Heart left ventricle (tissue), 16 donors: ENCODE results near the gene HAGHL. TPM values are rescaled to one million over a fixed set of nuclear protein-coding genes. Genes with fewer than 3 reads are reported as not detected.
A peak's percentile ranks its signal among the peaks of the same experiment; 100 is the strongest.

Source experiments
- ATAC-seq, 4 donors: fragments of 200-7000 bp; cut with Tn5 transposase; one replicate each; pipeline ENCODE4 v1.9.1; 2020 to 2022; ENCODE audit warnings: moderate library complexity in 4 of 4, mild to moderate bottlenecking in 3 of 4, moderate number of reproducible peaks in 1 of 4
- DNase-seq, 5 donors: peaks; one replicate each; pipeline ENCODE4 v3.0.0-alpha.2; 2020
- H3K27ac ChIP-seq, 12 donors: fragments of 200-600 bp; sonication (generic) in 4 of 12; one replicate each; pipeline versions ENCODE4 v1.5.0 to v1.8.0; 2016 to 2022; ENCODE audit warnings: mild to moderate bottlenecking in 2 of 12
- H3K27me3 ChIP-seq, 9 donors: fragments of 200-600 bp; sonication (generic) in 2 of 9; one replicate each; pipeline versions ENCODE4 v1.5.1 to v1.8.0; 2016 to 2022; ENCODE audit warnings: mild to moderate bottlenecking in 3 of 9
- H3K36me3 ChIP-seq, 9 donors: fragments of 200-600 bp; sonication (generic) in 2 of 9; one replicate each; pipeline versions ENCODE4 v1.5.0 to v1.8.0; 2018 to 2022; ENCODE audit warnings: mild to moderate bottlenecking in 2 of 9
- H3K4me1 ChIP-seq, 12 donors: fragments of 200-600 bp; sonication (generic) in 4 of 12; one replicate each; pipeline versions ENCODE4 v1.5.0 to v1.8.0; 2016 to 2022; ENCODE audit warnings: mild to moderate bottlenecking in 3 of 12
- H3K4me3 ChIP-seq, 12 donors: fragments of 200-600 bp; sonication (generic) in 4 of 12; one replicate each; pipeline versions ENCODE4 v1.5.0 to v1.8.0; 2017 to 2022; ENCODE audit warnings: mild to moderate bottlenecking in 9 of 12, moderate library complexity in 4 of 12
- H3K9me3 ChIP-seq, 12 donors: fragments of 200-600 bp; sonication (generic) in 4 of 12; one replicate each; pipeline versions ENCODE4 v1.5.0 to v1.8.0; 2016 to 2022; ENCODE audit warnings: mild to moderate bottlenecking in 1 of 12
- CTCF ChIP-seq, 12 donors: fragments of 200-600 bp; sonication (generic) in 4 of 12; IDR thresholded peaks; one replicate each; pipeline versions ENCODE4 v1.5.0 to v1.8.0; 2018 to 2022; ENCODE audit warnings: antibody characterized with exemption in 12 of 12, mild to moderate bottlenecking in 5 of 12
- POLR2A ChIP-seq, 2 donors: fragments of 450-650 bp; IDR thresholded peaks; one replicate each; pipeline ENCODE4 v1.6.1; 2017; ENCODE audit warnings: antibody characterized with exemption in 2 of 2, mild to moderate bottlenecking in 2 of 2, moderate library complexity in 2 of 2
- WGBS, 4 donors: extraction: QIAGEN DNeasy Blood & Tissue Kit in 2 of 4; methylation state at CpG; one replicate each; pipeline versions ENCODE4 v1.1.5 to v1.1.7; 2013 to 2018; 5-methylcytosine and 5-hydroxymethylcytosine counted together
- intact Hi-C, 10 donors: fragments of 100-400 bp; cut with DNase I; formaldehyde crosslinking; loops; one replicate each; pipeline versions ENCODE4 v1.11.1 to v1.14.2; 2022
- polyA plus RNA-seq, 2 donors: library from polyadenylated mRNA; stranded (reverse); fragments of 200-250 nt; gene quantifications; one replicate each; pipeline ENCODE4 v1.2.3, GENCODE V29; 2013
- total RNA-seq, 9 donors: library from RNA; depleted of rRNA in 2 of 9; stranded (reverse); fragments of >200 nt in 2 of 9; fragmentation: NEBNext Ultra II Directional in 3 of 9; extraction: Animal tissue kit (Norgen Biotek cat#: 25700) in 3 of 9; gene quantifications; one replicate each; pipeline versions ENCODE4 v1.1.0 to v1.2.4, GENCODE V29; 2016 to 2023
- donor health status: ischemic (EF 13 %, LVEDD 7.1; RV severe dilation, severe dysfunction).
- donor health status: healthy with polysubstance abuse.
- donor health status: DM: no; HTN: yes; CAD: no.
- donor health status: DM: no; HTN: no; CAD: no.
- donor health status: ischemic (EF 25% LVEDD 6.9; RV normal size, moderate dysfunction).
- donor health status: ischemic (EF 25% LVEDD 5.7; RV mildly dilated, moderate dysfunction).
- donor health status: healthy.
- donor health status: DM: yes; HTN: yes; CAD: no.
- donor health status: ischemic (EF 35%, LVEDD 5.7; RV mildly dilated, moderate dysfunction).
- donor health status: nonischemic (EF 11% LVEDD 7.7; RV severe dilation, severe dysfunction).
- donor health status: DM: yes; HTN: yes; CAD: no.
- donor health status: PGD.
- donor health status: ischemic (EF 29% LVEDD 5.4; RV normal size, mild dysfunction).
- donor health status: nonischemic (EF 23%, LVEDD 6.1; RV moderate dilation, normal function).

The HAGHL gene
- total and polyA plus RNA-seq, 11 donors = 5.0 to 44.2 (median 11.9) TPM

- intact Hi-C loops = loop anchor here in 1 of 10 donors (5.0 kb wide), 1 partner anchor 337 kb away; no protein-coding TSS in a partner anchor
- WGBS, 4 donors = 5 to 8% (median 8%) methylated on average over 16 of the region's 16 CpGs
- DNase-seq = no peak
- peak overlapping the region in 11 of 12 donors; percentile 58 to 92 (median 81) for H3K4me3 ChIP-seq
- H3K27me3 ChIP-seq = peaks cover 0 to 14% (median 0%) of the 10 kb centered on the region in 9 donors
- peak in 3 of 12 donors; percentile 6 to 18 (median 12) for TF ChIP-seq CTCF (IDR thresholded peaks at IDR 0.05)
- TF ChIP-seq POLR2A (IDR thresholded peaks at IDR 0.05) = no peak
- peak in 2 of 4 donors; percentile 2 to 11 for ATAC-seq
- peaks cover 0 to 6% (median 0%) of the 10 kb centered on the region in 9 donors for H3K36me3 ChIP-seq
- peaks cover 4 to 52% (median 35%) of the 10 kb centered on the region in 12 donors for H3K4me1 ChIP-seq
- peak overlapping the region in 11 of 12 donors; percentile 87 to 98 (median 94) for H3K27ac ChIP-seq
- no peaks in the 10 kb centered on the region for H3K9me3 ChIP-seq
Measured at GRCh38 chr16:719815-720446, 7.0 kb upstream of the HAGHL start.

GRCh38 chr16:720447-720989, 6.4 kb upstream of the HAGHL start:
- Histone ChIP-seq H3K4me3 (peak overlapping the region; percentile 58 to 92 (median 80)), H3K36me3 (peaks cover 0 to 6% (median 0%) of the 10 kb centered on the region in 9 donors), H3K27me3 (peaks cover 0 to 12% (median 0%) of the 10 kb centered on the region in 9 donors), H3K4me1 (peaks cover 4 to 50% (median 35%) of the 10 kb centered on the region in 12 donors), H3K27ac (peak overlapping the region; percentile 62 to 98 (median 94)), H3K9me3 (no peaks in the 10 kb centered on the region)
- 0 to 2% (median 1%) methylated on average over 5 to 38 of the region's 38 CpGs for WGBS, 4 donors
- peak; percentile 50 to 74 (median 64) for ATAC-seq
- intact Hi-C loops = no loop called here
- TF ChIP-seq CTCF (IDR thresholded peaks at IDR 0.05) = peak in 3 of 12 donors; percentile 4 to 19 (median 6)
- TF ChIP-seq POLR2A (IDR thresholded peaks at IDR 0.05) = no peak
- DNase-seq = peak in 4 of 5 donors; percentile 65 to 73 (median 70)

DNA sequence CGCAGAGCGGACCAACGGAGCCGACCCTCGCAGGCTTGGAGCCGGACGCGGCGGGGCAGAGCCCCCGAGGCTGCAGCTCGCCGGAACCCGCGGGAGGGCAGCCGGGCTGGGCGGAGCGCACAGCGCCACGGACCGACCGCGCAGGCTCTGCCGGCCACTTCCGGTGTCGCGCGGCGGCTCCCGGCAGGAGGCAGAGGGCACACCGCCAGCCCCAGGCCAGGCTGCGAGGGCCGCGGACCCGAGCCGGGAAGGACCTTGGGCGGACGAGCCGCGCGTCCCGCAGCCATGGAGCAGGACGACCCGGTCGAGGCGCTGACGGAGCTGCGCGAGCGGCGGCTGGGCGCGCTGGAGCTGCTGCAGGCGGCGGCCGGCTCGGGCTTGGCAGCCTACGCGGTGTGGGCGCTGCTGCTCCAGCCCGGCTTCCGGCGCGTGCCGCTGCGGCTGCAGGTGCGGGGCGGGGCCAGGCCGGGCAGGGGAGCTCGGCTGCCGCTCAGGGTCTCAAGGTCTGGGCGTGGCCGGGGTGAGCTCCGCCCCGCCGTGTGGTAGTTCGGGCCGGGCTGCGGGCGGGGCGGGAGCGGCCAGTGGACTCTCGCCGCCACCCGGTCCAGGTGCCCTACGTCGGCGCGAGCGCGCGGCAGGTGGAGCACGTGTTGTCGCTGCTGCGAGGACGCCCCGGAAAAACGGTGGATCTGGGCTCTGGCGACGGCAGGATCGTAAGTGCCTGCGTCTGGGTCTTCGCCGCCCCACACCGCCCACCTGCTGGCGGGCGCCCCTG, 5.7 kb upstream of the HAGHL start, which contains the start of gene ANTKMT:
ANTKMT (plus strand) TSS at position 157 of the 775 bp plus-strand sequence; CDS start at position 286, 129 bp downstream.
- peak within 1 kb of the TSS; percentile 58 to 92 (median 80) for H3K4me3 ChIP-seq
- H3K27ac ChIP-seq = peak within 1 kb of the TSS; percentile 62 to 98 (median 94)
- peaks cover 0 to 7% (median 0%) of the 10 kb centered on the region in 9 donors for H3K27me3 ChIP-seq
- TF ChIP-seq POLR2A (IDR thresholded peaks at IDR 0.05) (peak in 1 of 2 donors; percentile 85), CTCF (IDR thresholded peaks at IDR 0.05) (peak in 5 of 12 donors; percentile 10 to 24 (median 20))
- peaks cover 4 to 45% (median 30%) of the 10 kb centered on the region in 12 donors for H3K4me1 ChIP-seq
- peak; percentile 80 to 88 (median 83) for DNase-seq
- 1 to 60% (median 6%) methylated on average over 2 to 106 of the region's 106 CpGs for WGBS, 4 donors
- intact Hi-C loops = no loop called here
- peak; percentile 34 to 89 (median 75) for ATAC-seq
- H3K9me3 ChIP-seq = no peaks in the 10 kb centered on the region
- peaks cover 0 to 6% (median 0%) of the 10 kb centered on the region in 9 donors for H3K36me3 ChIP-seq
